Stimulated activated naive CD8-positive, alpha-beta T cell treated with anti-CD3 and anti-CD28 coated beads, Interleukin-15, Interleukin-2, amounts not matched to agents 100 ng/mL and 50 ng/mL, for 24 hours (primary cell): ENCODE measurements around the gene PHACTR3.

Source experiments
- H3K27ac Mint-ChIP-seq: one replicate; pipeline ENCODE4 v1.8.0; 2021; ENCODE audit warnings: mild to moderate bottlenecking, mixed read lengths
- H3K27me3 Mint-ChIP-seq: one replicate; pipeline ENCODE4 v1.8.0; 2021; ENCODE audit warnings: mixed read lengths
- H3K36me3 Mint-ChIP-seq: one replicate; pipeline ENCODE4 v1.8.0; 2021; ENCODE audit warnings: low read depth, mixed read lengths
- H3K4me1 Mint-ChIP-seq: one replicate; pipeline ENCODE4 v1.8.0; 2021; ENCODE audit warnings: low read depth, mixed read lengths
- H3K4me3 Mint-ChIP-seq: one replicate; pipeline ENCODE4 v1.8.0; 2021; ENCODE audit warnings: mild to moderate bottlenecking, mixed read lengths
- H3K9me3 Mint-ChIP-seq: one replicate; pipeline ENCODE4 v1.8.0; 2021; ENCODE audit warnings: mixed read lengths

The PHACTR3 gene

GRCh38 chr20:59670786-59671492, 66.6 kb downstream of the PHACTR3 start:
- Mint-ChIP-seq H3K4me3 (no peak overlapping the region), H3K27ac (no peak overlapping the region), H3K4me1 (no peaks in the 10 kb centered on the region), H3K36me3 (no peaks in the 10 kb centered on the region), H3K9me3 (no peaks in the 10 kb centered on the region), H3K27me3 (no peaks in the 10 kb centered on the region)

DNA sequence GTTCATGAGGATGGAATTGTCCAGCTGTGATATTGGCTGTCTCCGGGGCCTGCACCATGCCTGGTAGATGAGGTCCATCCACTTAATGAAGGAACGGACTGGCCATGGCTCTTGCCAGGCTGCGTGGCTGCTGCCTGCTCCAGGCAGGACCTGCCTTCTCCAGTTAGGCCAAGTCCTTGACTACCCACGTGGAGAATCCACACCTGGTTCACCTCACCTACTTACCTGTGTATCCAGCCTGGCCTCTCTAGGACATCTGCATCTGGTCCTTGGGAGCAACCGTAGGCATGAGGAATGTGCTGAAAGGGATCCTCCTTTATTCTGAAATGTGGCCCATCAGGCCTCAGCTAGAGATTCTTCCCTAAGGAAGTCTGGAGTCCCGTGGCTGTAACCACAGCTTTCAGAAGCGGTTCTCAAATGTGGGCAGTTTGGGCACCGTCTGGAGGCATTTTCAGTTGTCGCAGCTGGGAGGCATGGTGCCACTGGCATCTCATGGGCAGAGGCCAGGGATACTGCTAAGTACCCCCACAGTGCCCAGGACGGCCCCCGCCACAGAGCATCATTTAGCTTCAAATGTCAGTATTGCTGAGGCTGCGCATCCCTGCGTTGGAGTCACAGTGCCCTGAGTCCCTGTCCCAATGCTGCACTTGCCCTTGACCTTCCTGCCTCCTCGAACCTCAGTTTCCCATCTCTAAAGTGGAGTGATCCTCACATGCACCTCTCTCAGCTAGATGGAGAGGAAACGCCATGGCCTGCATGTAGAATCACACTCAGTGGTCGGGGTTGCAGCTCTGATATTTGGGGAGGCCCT, 67.5 kb downstream of the PHACTR3 start:
- no peak overlapping the region for H3K4me3 Mint-ChIP-seq
- no peak overlapping the region for H3K27ac Mint-ChIP-seq
- no peaks in the 10 kb centered on the region for H3K36me3 Mint-ChIP-seq
- no peaks in the 10 kb centered on the region for H3K27me3 Mint-ChIP-seq
- no peaks in the 10 kb centered on the region for H3K4me1 Mint-ChIP-seq
- H3K9me3 Mint-ChIP-seq: no peaks in the 10 kb centered on the region

- Mint-ChIP-seq H3K36me3 (no peaks in the 10 kb centered on the region), H3K4me1 (no peaks in the 10 kb centered on the region), H3K9me3 (no peaks in the 10 kb centered on the region), H3K4me3 (no peak overlapping the region), H3K27ac (no peak overlapping the region), H3K27me3 (peaks cover 1% of the 10 kb centered on the region)
Measured at GRCh38 chr20:59672576-59672975, 68.2 kb downstream of the PHACTR3 start.

DNA sequence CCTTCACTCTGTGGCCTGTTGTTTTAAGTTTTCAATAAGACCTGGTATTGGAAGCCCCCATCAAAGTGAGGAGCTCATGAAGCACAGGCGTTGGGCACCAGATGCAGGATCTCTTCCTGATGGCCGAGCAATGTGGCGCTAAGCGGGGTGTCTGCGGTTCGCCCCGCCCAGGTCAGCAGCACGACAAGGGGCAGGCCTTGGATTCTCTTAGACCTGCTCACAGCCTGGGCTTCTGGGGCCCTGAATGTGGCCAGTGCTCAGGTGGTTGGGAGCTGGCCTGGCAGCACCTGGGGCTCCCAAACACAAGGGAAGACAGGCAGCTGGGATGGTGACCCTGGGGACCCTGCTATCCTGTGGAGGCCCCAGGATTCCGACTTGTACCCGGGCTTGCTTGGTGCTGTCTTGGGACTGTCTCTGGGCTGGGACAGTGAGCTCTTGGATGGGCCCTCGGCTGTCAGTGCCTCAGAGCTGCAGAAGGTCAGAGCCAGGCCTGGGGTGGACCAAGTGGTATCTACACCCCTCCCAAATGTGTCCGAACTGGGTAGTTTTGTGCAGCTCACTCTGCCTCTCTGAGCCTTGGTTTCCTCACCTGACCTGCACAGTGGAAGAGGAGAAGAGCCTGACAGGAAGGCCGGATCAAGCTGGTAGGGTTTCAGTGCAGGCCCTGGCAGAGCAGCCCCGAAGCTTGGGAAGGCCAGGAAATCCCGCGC, 69.1 kb downstream of the PHACTR3 start:
- H3K27ac Mint-ChIP-seq: no peak overlapping the region
- H3K36me3 Mint-ChIP-seq: no peaks in the 10 kb centered on the region
- H3K9me3 Mint-ChIP-seq: no peaks in the 10 kb centered on the region
- no peak overlapping the region for H3K4me3 Mint-ChIP-seq
- peaks cover 8% of the 10 kb centered on the region for H3K27me3 Mint-ChIP-seq
- no peaks in the 10 kb centered on the region for H3K4me1 Mint-ChIP-seq

DNA sequence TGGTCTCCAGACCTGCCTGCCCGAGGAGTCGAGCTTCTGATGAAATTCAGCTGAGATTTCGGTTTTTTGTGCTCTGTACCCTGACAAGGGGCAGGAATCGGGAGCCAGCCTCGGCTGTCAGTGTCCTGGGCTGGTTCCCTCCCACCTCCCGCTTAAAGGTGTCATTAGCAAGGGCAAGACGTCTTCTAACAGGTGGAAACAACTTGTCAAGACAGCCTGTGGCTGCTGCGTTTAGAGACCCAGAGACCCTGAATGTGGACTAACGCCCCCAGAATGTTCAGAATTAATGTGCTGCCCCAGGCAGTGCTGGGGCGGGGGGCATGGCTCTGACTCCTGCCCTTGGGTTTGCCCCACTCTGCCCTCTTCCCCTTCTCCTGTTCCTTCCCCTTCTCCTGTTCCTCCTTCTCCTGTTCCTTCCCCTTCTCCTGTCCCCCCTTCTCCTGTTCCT, 69.7 kb downstream of the PHACTR3 start:
- H3K4me1 Mint-ChIP-seq: no peaks in the 10 kb centered on the region
- H3K27ac Mint-ChIP-seq: no peak overlapping the region
- no peak overlapping the region for H3K4me3 Mint-ChIP-seq
- H3K27me3 Mint-ChIP-seq: peaks cover 10% of the 10 kb centered on the region
- no peaks in the 10 kb centered on the region for H3K36me3 Mint-ChIP-seq
- H3K9me3 Mint-ChIP-seq: no peaks in the 10 kb centered on the region

GRCh38 chr20:59676126-59676850, 71.9 kb downstream of the PHACTR3 start:
- Mint-ChIP-seq H3K9me3 (no peaks in the 10 kb centered on the region), H3K4me3 (no peak overlapping the region), H3K4me1 (no peaks in the 10 kb centered on the region), H3K36me3 (no peaks in the 10 kb centered on the region), H3K27me3 (peaks cover 10% of the 10 kb centered on the region), H3K27ac (no peak overlapping the region)

- Mint-ChIP-seq H3K36me3 (no peaks in the 10 kb centered on the region), H3K4me1 (no peaks in the 10 kb centered on the region), H3K27ac (no peak overlapping the region), H3K27me3 (peaks cover 10% of the 10 kb centered on the region), H3K4me3 (no peak overlapping the region), H3K9me3 (no peaks in the 10 kb centered on the region)
Measured at GRCh38 chr20:59676851-59677182, 72.5 kb downstream of the PHACTR3 start.

DNA sequence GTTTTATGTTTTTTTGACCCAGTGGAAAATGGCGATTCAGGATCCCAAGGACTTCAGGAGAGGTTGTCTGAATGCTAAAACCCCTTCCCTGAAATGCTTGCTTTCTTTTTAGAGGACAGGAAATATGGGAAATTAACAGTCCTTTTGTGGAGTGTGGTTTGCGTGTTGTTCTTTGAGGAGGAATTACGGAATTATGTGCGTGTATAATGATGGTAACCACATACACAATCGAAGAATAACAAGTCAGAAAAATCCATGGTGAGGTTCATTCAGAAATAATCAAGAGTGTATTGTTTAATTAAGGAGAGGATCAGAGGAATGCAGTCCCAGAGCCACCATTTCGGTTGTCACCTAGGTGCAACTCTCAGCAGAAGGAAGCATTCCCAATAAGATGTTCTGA, 73.2 kb downstream of the PHACTR3 start:
- Mint-ChIP-seq H3K36me3 (no peaks in the 10 kb centered on the region), H3K27me3 (peaks cover 14% of the 10 kb centered on the region)

GRCh38 chr20:59678288-59678687, 73.9 kb downstream of the PHACTR3 start:
- H3K4me1 Mint-ChIP-seq: no peaks in the 10 kb centered on the region
- no peaks in the 10 kb centered on the region for H3K9me3 Mint-ChIP-seq
- peaks cover 14% of the 10 kb centered on the region for H3K27me3 Mint-ChIP-seq

More for the DNA sequence above, 73.2 kb downstream of the PHACTR3 start:
- no peak overlapping the region for H3K27ac Mint-ChIP-seq
- no peaks in the 10 kb centered on the region for H3K4me1 Mint-ChIP-seq
- no peak overlapping the region for H3K4me3 Mint-ChIP-seq
- H3K9me3 Mint-ChIP-seq: no peaks in the 10 kb centered on the region

GRCh38 chr20:59678951-59679350, 74.6 kb downstream of the PHACTR3 start:
- Mint-ChIP-seq H3K4me1 (no peaks in the 10 kb centered on the region), H3K27ac (no peak overlapping the region), H3K36me3 (no peaks in the 10 kb centered on the region), H3K9me3 (no peaks in the 10 kb centered on the region), H3K27me3 (peaks cover 14% of the 10 kb centered on the region), H3K4me3 (no peak overlapping the region)

More at GRCh38 chr20:59678288-59678687, 73.9 kb downstream of the PHACTR3 start:
- H3K36me3 Mint-ChIP-seq: no peaks in the 10 kb centered on the region
- no peak overlapping the region for H3K4me3 Mint-ChIP-seq
- no peak overlapping the region for H3K27ac Mint-ChIP-seq

DNA sequence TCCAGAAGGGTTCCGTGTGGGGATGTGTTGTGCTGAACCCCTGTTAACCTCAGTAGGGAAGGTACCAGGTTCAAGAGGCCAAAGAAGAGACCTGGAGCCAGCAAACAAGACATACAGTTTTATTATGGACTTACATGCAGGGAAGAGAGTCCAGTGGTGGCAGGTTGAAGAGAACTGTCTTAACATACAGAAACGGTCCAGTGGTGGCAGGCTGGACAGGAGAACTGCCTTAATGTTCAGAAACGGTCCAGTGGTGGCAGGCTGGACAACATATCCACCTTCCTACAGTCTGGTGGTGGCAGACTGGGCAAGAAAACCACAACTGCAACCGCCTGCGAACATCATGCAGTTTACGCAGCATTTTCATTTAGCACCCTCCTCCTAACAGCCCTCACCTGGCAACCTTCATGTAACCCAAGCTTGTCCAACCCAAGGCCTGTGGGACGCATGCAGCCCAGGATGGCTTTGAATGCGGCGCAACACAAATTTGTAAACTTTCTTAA, 75.9 kb downstream of the PHACTR3 start:
- peaks cover 14% of the 10 kb centered on the region for H3K27me3 Mint-ChIP-seq
- H3K4me3 Mint-ChIP-seq: no peak overlapping the region
- no peaks in the 10 kb centered on the region for H3K9me3 Mint-ChIP-seq
- no peaks in the 10 kb centered on the region for H3K36me3 Mint-ChIP-seq
- H3K4me1 Mint-ChIP-seq: no peaks in the 10 kb centered on the region
- no peak overlapping the region for H3K27ac Mint-ChIP-seq

GRCh38 chr20:59680852-59681251, 76.5 kb downstream of the PHACTR3 start:
- H3K36me3 Mint-ChIP-seq: no peaks in the 10 kb centered on the region

DNA sequence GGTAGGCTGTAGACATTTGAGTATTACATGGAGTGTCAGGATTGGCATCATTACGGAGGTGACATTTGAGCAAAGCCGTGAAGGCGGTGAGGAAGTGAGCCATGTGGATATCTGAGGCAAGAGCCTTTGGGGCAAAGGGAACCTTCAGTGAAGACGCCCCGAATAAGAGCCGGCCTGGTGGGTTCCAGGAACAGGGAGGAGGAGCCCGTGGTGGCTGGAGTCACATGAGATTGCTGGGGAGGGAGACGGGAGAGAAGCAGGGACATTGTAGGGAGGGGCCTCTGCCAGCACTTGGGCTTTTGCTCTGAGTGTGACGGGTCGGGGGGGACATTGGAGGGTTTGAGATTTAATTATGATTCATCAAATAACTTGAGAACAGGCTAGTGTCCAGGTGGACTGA, 78.3 kb downstream of the PHACTR3 start:
- no peak overlapping the region for H3K27ac Mint-ChIP-seq
- H3K4me1 Mint-ChIP-seq: no peaks in the 10 kb centered on the region
- H3K4me3 Mint-ChIP-seq: no peak overlapping the region
- no peaks in the 10 kb centered on the region for H3K36me3 Mint-ChIP-seq
- no peaks in the 10 kb centered on the region for H3K9me3 Mint-ChIP-seq
- peaks cover 12% of the 10 kb centered on the region for H3K27me3 Mint-ChIP-seq

More at GRCh38 chr20:59680852-59681251, 76.5 kb downstream of the PHACTR3 start:
- Mint-ChIP-seq H3K27ac (no peak overlapping the region), H3K4me3 (no peak overlapping the region), H3K4me1 (no peaks in the 10 kb centered on the region), H3K27me3 (peaks cover 14% of the 10 kb centered on the region), H3K9me3 (no peaks in the 10 kb centered on the region)

- H3K27ac Mint-ChIP-seq: no peak overlapping the region
- no peak overlapping the region for H3K4me3 Mint-ChIP-seq
- no peaks in the 10 kb centered on the region for H3K36me3 Mint-ChIP-seq
- H3K27me3 Mint-ChIP-seq: peaks cover 8% of the 10 kb centered on the region
- H3K9me3 Mint-ChIP-seq: no peaks in the 10 kb centered on the region
- H3K4me1 Mint-ChIP-seq: no peaks in the 10 kb centered on the region
Measured at GRCh38 chr20:59683181-59683580, 78.8 kb downstream of the PHACTR3 start.
